Spinal cord (tissue), 10 donors: ENCODE results near the gene DPT. TPM values are rescaled to one million over a fixed set of nuclear protein-coding genes. Genes with fewer than 3 reads are reported as not detected.

Experiments
- DNase-seq, 6 donors: peaks; one replicate each; pipeline versions ENCODE4 v3.0.0 to v3.0.0-alpha.2; 2013 to 2015; ENCODE audit warnings: low spot score in 6 of 6, low read depth in 4 of 6
- H3K27ac ChIP-seq: one replicate; pipeline ENCODE4 v1.5.1; 2013; ENCODE audit warnings: low read depth, low read length, control low read depth
- H3K27me3 ChIP-seq: one replicate; pipeline ENCODE4 v1.6.1; 2013; ENCODE audit warnings: low read length; ENCODE audit not compliant: control insufficient read depth, insufficient read depth
- H3K36me3 ChIP-seq: one replicate; pipeline ENCODE4 v1.6.1; 2013; ENCODE audit warnings: low read length; ENCODE audit not compliant: control insufficient read depth, insufficient read depth
- H3K4me1 ChIP-seq: one replicate; pipeline ENCODE4 v1.6.1; 2013; ENCODE audit warnings: low read length; ENCODE audit not compliant: control insufficient read depth, insufficient read depth
- H3K4me3 ChIP-seq: one replicate; pipeline ENCODE4 v1.5.1; 2013; ENCODE audit warnings: low read depth, low read length, control low read depth
- H3K9me3 ChIP-seq: one replicate; pipeline ENCODE4 v1.6.1; 2013; ENCODE audit warnings: low read length; ENCODE audit not compliant: control insufficient read depth, insufficient read depth
- WGBS: methylation state at CpG from one replicate; pipeline ENCODE4 v1.1.5; 2013; ENCODE audit warnings: missing lambda C conversion rate; ENCODE audit not compliant: insufficient coverage; 5-methylcytosine and 5-hydroxymethylcytosine counted together
- polyA plus RNA-seq, 2 donors: library from polyadenylated mRNA; unstranded; fragments of 120-200 nt; gene quantifications; one replicate each; pipeline ENCODE4 v1.2.1, GENCODE V29; 2013; ENCODE audit not compliant: insufficient read length in 2 of 2
- total RNA-seq, 2 donors: library from RNA; depleted of rRNA in 1 of 2; stranded (reverse); fragments of 120-200 nt in 1 of 2; fragments of >200 nt in 1 of 2; gene quantifications; one replicate each; pipeline versions ENCODE4 v1.2.3 to v1.2.4, GENCODE V29; 2013 to 2014
- donor health status: healthy.

The DPT gene
- total and polyA plus RNA-seq, 4 donors: 1.6 to 14.4 (median 7.4) TPM

GRCh38 chr1:168762473-168762872 lies 33.5 kb upstream of the DPT start:
- no peaks in the 10 kb centered on the region for H3K36me3 ChIP-seq
- WGBS: 100% methylated on average over 1 of the region's 4 CpGs
- H3K4me3 ChIP-seq: no peak overlapping the region
- H3K27ac ChIP-seq: no peak overlapping the region
- no peaks in the 10 kb centered on the region for H3K27me3 ChIP-seq
- DNase-seq: no peak
- no peaks in the 10 kb centered on the region for H3K4me1 ChIP-seq
- no peaks in the 10 kb centered on the region for H3K9me3 ChIP-seq

GRCh38 chr1:168760781-168761180 lies 31.8 kb upstream of the DPT start:
- Histone ChIP-seq H3K36me3 (no peaks in the 10 kb centered on the region), H3K27me3 (no peaks in the 10 kb centered on the region), H3K4me3 (no peak overlapping the region), H3K4me1 (no peaks in the 10 kb centered on the region), H3K9me3 (no peaks in the 10 kb centered on the region), H3K27ac (no peak overlapping the region)
- no peak for DNase-seq
- WGBS: no CpG with 5 or more reads among the region's 4 CpGs

GRCh38 chr1:168760241-168760640 lies 31.2 kb upstream of the DPT start:
- H3K27me3 ChIP-seq: no peaks in the 10 kb centered on the region
- H3K4me3 ChIP-seq: no peak overlapping the region
- no peaks in the 10 kb centered on the region for H3K4me1 ChIP-seq
- 92% methylated on average over 1 of the region's 2 CpGs for WGBS
- H3K36me3 ChIP-seq: no peaks in the 10 kb centered on the region
- H3K9me3 ChIP-seq: no peaks in the 10 kb centered on the region
- no peak for DNase-seq
- H3K27ac ChIP-seq: no peak overlapping the region

- H3K36me3 ChIP-seq: no peaks in the 10 kb centered on the region
- H3K9me3 ChIP-seq: no peaks in the 10 kb centered on the region
- no peaks in the 10 kb centered on the region for H3K27me3 ChIP-seq
- no peak overlapping the region for H3K27ac ChIP-seq
- no peaks in the 10 kb centered on the region for H3K4me1 ChIP-seq
- DNase-seq: no peak
- no CpG with 5 or more reads among the region's 3 CpGs for WGBS
- no peak overlapping the region for H3K4me3 ChIP-seq
These were observed 30.1 kb upstream of the DPT start for GRCh38 chr1:168759077-168759476.

- no peaks in the 10 kb centered on the region for H3K4me1 ChIP-seq
- DNase-seq: no peak
- H3K4me3 ChIP-seq: no peak overlapping the region
- no peaks in the 10 kb centered on the region for H3K27me3 ChIP-seq
- no peaks in the 10 kb centered on the region for H3K36me3 ChIP-seq
- H3K9me3 ChIP-seq: no peaks in the 10 kb centered on the region
- H3K27ac ChIP-seq: no peak overlapping the region
- no CpG with 5 or more reads among the region's 1 CpG for WGBS
These were observed 29.5 kb upstream of the DPT start for GRCh38 chr1:168758503-168758902.

- Histone ChIP-seq H3K27ac (no peak overlapping the region), H3K4me3 (no peak overlapping the region), H3K9me3 (no peaks in the 10 kb centered on the region), H3K4me1 (no peaks in the 10 kb centered on the region), H3K27me3 (no peaks in the 10 kb centered on the region), H3K36me3 (no peaks in the 10 kb centered on the region)
- DNase-seq: peak in 1 of 6 donors; percentile 14
- 33% methylated on average over 1 of the region's 5 CpGs for WGBS
These were observed 26.9 kb upstream of the DPT start for GRCh38 chr1:168755800-168756418.

- 50% methylated on average over 1 of the region's 8 CpGs for WGBS
- Histone ChIP-seq H3K4me3 (no peak overlapping the region), H3K27ac (no peak overlapping the region), H3K4me1 (no peaks in the 10 kb centered on the region), H3K9me3 (no peaks in the 10 kb centered on the region), H3K36me3 (no peaks in the 10 kb centered on the region), H3K27me3 (no peaks in the 10 kb centered on the region)
- DNase-seq: peak in 1 of 6 donors; percentile 21
These were observed 23.3 kb upstream of the DPT start for GRCh38 chr1:168752171-168752832.

GRCh38 chr1:168751195-168751650 lies 22.2 kb upstream of the DPT start:
- no peaks in the 10 kb centered on the region for H3K36me3 ChIP-seq
- no peak overlapping the region for H3K4me3 ChIP-seq
- no peaks in the 10 kb centered on the region for H3K4me1 ChIP-seq
- WGBS: 17% methylated on average over 3 of the region's 3 CpGs
- no peaks in the 10 kb centered on the region for H3K27me3 ChIP-seq
- no peaks in the 10 kb centered on the region for H3K9me3 ChIP-seq
- peak in 4 of 6 donors; percentile 12 to 92 (median 16) for DNase-seq
- H3K27ac ChIP-seq: no peak overlapping the region

GRCh38 chr1:168742994-168743650 lies 14.1 kb upstream of the DPT start:
- Histone ChIP-seq H3K27ac (no peak overlapping the region), H3K4me1 (peaks cover under 1% of the 10 kb centered on the region), H3K36me3 (no peaks in the 10 kb centered on the region), H3K4me3 (no peak overlapping the region), H3K27me3 (no peaks in the 10 kb centered on the region), H3K9me3 (no peaks in the 10 kb centered on the region)
- no peak for DNase-seq
- 69% methylated on average over 7 of the region's 8 CpGs for whole genome bisulfite sequencing
